Retinal pigment epithelial cell (primary cell): ENCODE results near the gene ICE2.

Experiments used
- DNase-seq: peaks from one replicate; pipeline ENCODE4 v3.0.0-alpha.2; 2010; ENCODE audit warnings: low read depth
- H3K4me3 ChIP-seq: 2 replicates; pipeline ENCODE4 v1.5.1; 2011; ENCODE audit warnings: mild to moderate bottlenecking, low read length, control low read depth, moderate library complexity
- TF ChIP-seq, protein P1 (sequence below): conservative IDR thresholded peaks from 2 replicates; pipeline ENCODE4 v1.5.1; 2011; ENCODE audit warnings: low read depth, low read length, control low read depth, inconsistent platforms

The ICE2 gene

DNA sequence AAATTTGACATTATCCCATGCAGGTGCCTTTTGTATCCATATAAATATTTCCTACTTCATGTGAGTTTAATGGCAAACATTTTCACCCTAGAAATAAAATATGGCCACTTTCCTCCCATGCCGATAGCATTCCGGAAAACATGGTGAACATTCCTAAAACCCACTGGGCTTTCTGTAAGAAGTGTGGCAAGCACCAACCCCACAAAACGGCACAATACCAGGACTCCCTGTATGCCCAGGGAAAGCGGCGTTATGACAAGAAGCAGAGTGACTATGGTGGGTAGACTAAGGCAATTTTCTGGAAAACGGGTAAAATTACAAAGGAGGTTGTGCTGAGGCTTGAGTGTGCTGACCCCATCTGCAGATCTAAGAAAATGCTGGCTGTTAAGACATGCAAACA is 88.7 kb downstream of the ICE2 start:
- TF ChIP-seq, protein P1, sequence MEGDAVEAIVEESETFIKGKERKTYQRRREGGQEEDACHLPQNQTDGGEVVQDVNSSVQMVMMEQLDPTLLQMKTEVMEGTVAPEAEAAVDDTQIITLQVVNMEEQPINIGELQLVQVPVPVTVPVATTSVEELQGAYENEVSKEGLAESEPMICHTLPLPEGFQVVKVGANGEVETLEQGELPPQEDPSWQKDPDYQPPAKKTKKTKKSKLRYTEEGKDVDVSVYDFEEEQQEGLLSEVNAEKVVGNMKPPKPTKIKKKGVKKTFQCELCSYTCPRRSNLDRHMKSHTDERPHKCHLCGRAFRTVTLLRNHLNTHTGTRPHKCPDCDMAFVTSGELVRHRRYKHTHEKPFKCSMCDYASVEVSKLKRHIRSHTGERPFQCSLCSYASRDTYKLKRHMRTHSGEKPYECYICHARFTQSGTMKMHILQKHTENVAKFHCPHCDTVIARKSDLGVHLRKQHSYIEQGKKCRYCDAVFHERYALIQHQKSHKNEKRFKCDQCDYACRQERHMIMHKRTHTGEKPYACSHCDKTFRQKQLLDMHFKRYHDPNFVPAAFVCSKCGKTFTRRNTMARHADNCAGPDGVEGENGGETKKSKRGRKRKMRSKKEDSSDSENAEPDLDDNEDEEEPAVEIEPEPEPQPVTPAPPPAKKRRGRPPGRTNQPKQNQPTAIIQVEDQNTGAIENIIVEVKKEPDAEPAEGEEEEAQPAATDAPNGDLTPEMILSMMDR: no peak
- no peak for DNase-seq
- peak overlapping the region; percentile 41 for H3K4me3 ChIP-seq

DNA sequence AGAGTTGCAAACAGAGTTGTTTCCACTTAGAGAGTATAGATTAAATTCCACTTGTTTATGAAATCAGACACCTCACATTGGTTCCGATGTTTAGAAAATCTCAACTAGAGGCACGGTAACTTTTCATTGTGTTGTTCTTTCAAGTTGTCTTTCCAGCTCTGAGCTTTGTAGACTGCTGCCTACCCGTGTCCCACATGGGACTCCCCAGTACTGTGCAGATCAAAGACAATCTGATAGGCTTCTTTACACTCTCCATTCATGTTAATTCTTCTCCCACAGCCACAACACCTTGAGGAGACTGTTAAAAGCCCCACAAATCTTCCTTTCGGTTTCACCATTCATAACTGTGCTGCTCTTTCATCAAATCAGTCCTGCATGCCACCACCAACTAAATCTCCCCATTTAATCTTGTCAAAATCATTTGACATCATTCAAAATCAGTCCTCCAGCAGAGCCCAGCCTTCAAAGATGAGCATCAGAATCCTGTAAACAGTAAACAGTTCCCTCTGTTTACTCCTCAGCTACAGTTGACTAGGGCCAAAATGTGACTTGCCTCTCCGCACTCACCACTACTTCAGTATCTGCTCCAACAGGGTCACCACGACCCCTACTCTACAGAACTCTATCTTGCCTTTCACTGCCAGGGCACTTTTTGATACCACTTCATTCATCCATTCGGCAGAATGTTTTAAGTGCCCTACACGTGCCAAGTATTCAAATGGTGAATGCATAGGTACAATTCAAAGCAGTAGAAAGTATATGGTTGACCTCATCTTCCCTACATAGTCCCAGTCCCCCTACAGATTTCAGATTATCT is 89.5 kb downstream of the ICE2 start:
- no peak for DNase-seq
- peak overlapping the region; percentile 41 for H3K4me3 ChIP-seq
- TF ChIP-seq, protein P1: no peak

DNA sequence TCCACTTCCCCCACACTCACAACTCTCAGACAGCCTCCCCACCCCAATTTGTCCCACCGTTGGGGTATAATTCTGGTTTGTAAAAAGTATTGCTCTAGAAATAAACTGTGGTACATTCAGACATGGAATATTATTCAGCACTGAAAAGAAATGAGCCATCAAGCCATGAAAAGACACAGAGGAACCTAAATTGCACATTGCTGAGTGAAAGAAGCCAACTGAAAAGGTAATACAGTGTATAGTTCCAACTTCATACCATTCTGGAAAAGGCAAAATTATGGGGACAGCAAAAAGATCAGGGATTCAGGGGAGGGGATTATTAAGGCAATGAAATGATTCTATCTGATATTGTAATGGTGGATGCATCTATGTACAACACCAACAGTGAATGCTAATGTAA is 91.6 kb downstream of the ICE2 start:
- TF ChIP-seq, protein P1: no peak
- no peak for DNase-seq
- H3K4me3 ChIP-seq: no peak overlapping the region

DNA sequence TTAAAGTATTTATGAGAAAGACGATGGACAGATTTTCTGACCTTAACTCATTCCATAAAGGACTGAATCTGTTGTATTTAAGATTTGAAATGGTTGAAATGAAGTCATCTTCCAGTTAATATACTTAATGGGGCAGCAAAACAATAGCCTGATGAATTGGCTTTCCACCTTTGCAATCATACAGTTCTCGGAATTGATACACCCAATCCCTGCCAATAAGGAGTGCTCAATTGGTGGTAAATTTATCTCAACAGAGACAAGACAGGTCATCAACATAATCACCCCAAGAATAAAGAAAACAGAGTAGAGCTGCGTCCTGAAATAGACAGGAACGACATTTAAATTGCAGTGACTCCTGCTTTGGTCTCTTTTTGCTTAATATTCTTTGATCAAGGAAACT is 92.3 kb downstream of the ICE2 start:
- TF ChIP-seq, protein P1: no peak
- DNase-seq: no peak
- H3K4me3 ChIP-seq: no peak overlapping the region

DNA sequence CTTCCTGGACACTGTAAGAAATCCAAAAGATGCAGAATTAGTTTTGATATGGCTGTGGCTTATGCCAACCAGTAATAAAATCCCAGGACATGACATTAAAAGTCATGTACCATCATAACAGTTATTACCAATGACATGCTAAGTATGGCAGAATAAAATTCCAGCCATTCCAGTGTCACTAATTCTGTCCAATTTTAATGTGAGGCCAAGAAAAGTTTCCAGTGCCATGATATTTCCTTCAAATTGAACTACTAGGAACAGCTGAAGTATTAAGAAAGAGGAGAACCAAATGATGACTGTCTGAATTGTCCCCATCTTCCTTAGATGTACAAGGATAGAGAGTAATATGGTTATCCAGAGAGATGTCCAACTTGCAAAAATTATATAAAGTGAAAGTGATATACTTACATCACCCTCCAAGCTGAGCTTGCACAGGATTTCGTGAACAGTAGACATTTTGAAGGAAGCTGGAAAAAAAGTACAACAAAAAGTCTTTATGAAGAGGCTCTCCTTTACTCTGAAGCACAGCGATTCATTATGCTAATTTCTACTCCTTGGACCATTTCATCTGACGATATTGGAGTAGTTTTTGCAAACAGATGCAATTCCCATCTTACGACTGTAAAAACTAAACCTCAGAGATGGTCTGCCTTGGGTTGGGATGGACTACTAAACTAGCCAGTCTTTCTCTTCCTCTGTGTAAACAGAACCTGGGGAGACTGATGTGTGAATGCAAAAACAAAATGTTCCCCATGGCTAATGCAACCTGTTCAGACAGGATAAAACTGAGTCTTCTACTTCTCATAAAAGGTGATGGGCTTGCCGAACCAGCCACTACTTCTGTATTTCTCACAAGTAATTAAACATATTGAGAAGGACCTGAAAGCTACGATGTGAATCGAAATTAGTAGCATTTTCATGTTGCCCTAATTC is 93.1 kb downstream of the ICE2 start:
- H3K4me3 ChIP-seq: no peak overlapping the region
- TF ChIP-seq, protein P1: no peak
- no peak for DNase-seq

DNA sequence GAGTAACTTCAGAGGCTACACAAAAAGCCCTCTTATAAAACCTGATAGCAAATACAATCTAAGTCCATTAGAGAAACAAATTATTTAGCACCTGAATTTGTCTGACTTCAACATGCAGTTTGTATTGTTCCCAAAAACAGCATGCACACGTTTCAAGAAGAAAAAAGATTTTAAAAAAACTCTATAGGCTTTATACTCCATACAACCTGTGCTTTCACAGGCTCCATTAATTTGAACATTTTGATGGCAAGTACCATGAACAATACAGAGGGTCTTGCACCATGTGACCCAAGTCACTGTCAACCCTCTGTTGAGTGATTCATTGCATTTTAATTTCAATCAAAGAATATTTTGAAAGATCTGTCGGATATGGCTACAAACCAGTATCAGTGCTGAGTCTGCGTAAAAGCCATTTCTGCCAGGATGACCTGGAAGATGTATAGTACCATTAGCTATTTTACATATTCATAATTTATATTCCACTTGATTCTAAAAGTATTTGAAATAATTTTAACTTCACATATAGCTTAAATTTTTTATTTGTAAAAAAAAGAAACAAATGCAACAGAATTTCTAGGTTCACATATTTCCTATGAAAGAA is 94.3 kb downstream of the ICE2 start:
- no peak for DNase-seq
- TF ChIP-seq, protein P1: no peak
- no peak overlapping the region for H3K4me3 ChIP-seq
